Measurements from ENCODE around the gene ZBTB4.

Gene ZBTB4

GRCh38 chr17:7441266-7441665 lies 38.2 kb downstream of the ZBTB4 start:
- no peak for DNase-seq (ENCODE audit: low read depth in 2 of 2)

GRCh38 chr17:7440834-7441195 lies 38.6 kb downstream of the ZBTB4 start:
- no peak for DNase-seq (ENCODE audit: low read depth in 2 of 2)

DNA sequence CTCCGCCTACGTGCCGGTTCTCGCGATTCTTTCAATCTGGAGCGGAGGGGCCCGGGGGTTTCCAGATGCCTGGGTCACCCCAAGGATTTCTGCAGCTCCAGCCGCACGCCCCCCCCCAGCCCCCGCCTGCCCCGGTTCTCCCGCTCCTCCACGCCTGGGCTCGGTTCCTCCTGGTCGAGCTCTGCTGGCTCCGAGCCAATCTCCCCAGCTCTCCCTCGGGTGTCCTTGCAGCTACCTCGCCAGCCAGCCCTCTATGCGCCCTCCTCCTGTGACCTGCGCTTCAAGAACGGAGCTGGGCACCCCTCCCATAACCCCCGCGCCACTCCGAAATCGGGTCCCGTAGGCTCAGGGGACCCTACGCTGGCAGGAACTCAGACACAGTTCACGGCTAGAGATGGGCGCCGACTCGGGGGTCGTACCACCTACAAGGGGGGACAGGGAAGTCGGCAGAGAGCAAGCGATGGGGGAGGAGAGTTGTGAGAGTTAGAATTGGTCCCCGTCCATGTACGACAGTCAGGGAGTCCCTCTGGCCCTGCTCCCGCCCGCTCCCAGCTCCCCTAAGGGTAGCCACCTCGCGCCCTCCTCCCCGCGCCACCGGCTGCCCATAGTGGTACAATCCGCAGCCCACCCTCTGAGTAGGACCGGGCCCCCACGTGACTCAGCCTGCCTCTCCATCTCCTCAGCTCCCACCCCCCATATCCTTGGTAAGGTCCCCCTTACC lies 39.2 kb downstream of the ZBTB4 start:
- no peak for DNase-seq (ENCODE audit: low read depth in 2 of 2)

- DNase-seq (ENCODE audit: low read depth in 2 of 2), result no peak
These were observed 39.8 kb downstream of the ZBTB4 start, which contains the start of gene FGF11 for GRCh38 chr17:7439462-7440112. FGF11 (plus strand) TSS chr17:7439512; CDS start chr17:7439621, 109 bp downstream.

DNA sequence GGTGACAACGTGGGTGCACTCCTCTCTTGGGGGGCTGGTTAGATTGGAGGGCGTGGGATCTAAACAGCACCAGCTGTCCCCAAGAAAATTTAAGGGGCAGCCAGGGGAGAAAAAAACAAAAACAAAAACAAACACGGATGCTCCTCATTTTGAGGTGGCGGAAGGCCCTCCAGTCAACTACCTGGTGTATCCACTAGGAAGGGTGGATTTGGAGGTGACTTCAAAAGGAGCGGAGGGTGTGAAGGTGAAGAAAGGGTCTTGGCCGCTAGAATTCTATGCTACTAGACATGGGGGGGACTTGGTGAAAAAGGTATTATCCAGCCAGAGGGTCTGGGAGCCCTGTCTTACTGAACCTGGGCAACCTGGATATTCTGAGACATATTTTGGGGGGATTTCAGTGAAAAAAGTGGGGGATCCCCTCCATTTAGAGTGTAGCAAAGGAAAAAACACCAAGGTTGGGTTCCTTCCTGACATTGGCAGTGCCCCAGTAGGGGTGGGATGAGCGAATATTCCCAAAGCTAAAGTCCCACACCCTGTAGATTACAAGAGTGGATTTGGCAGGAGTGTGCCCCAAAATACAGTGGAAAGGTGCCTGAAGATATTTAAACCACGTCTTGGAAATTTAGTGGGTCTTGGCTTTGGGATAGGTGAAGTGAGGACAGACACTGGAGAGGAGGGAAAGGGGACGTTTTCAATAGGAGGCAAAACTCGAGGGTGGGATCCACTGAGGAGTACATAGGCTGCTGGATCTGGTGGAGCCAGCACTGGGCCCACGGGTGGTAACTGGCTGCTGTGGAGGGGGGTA lies 40.6 kb downstream of the ZBTB4 start:
- DNase-seq (ENCODE audit: low read depth in 2 of 2), result no peak

GRCh38 chr17:7437950-7438614 lies 41.3 kb downstream of the ZBTB4 start:
- DNase-seq (ENCODE audit: low read depth in 2 of 2), result no peak

GRCh38 chr17:7437369-7437863 lies 42.0 kb downstream of the ZBTB4 start:
- no peak for DNase-seq (ENCODE audit: low read depth in 2 of 2)

DNA sequence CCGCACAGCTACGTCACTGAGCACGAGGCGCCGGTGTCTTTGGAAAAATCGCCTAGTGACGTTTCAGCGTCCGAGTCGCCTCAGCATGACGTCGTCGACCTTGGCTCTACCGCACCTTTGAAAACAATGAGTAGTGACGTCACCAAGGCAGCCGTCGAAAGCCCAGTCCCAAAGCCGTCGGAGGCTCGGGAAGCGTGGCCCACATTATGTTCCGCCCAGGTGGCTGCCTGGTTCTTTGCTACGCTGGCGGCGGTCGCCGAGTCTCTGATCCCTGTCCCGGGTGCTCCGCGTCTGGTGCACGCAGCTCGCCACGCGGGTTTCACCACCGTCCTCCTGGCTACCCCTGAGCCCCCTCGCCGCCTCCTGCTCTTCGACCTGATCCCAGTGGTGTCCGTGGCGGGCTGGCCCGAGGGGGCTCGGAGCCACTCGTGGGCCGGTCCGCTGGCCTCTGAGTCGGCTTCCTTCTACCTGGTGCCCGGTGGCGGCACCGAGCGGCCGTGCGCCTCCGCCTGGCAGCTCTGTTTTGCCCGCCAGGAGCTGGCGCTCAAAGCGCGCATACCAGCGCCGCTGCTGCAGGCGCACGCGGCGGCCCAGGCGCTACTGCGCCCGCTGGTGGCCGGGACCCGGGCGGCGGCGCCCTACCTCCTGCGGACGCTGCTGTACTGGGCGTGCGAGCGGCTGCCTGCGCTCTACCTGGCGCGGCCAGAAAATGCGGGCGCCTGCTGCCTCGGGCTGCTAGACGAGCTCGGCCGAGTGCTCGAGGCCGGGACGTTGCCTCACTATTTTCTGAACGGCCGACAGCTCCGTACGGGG lies 42.7 kb downstream of the ZBTB4 start:
- DNase-seq (ENCODE audit: low read depth in 2 of 2), result no peak

DNA sequence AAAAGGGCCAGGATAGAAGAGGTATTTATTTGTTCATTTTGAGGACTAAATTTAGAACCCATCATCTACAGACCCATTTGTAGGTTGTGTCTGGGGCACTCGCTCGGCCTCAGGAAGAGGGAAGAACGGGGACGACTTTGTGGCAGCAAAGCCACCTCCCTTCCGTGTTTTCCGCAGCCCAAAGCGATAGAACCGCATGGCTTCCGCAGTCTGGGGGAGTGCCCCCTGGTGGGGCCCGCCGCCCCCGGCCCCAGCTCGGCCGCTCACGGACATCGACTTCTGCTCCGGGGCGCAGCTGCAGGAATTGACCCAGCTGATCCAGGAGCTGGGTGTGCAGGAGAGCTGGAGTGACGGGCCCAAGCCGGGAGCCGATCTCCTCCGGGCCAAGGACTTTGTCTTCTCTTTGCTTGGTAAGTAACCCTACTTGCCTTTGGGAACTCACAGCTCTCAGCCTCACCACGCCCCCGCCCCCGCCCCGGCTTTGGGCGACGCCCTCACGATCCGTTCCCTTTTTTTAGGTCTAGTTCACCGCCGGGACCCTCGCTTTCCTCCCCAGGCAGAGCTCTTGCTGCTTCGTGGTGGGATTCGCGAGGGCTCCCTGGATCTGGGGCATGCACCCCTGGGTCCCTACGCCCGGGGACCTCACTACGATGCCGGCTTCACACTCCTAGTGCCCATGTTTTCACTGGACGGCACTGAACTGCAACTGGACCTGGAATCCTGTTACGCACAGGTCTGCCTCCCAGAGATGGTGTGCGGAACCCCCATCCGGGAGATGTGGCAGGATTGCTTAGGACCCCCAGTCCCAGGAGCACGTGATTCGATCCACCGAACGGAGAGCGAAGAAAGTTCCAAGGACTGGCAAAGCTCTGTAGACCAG lies 43.5 kb downstream of the ZBTB4 start:
- no peak for DNase-seq (ENCODE audit: low read depth in 2 of 2)

DNA sequence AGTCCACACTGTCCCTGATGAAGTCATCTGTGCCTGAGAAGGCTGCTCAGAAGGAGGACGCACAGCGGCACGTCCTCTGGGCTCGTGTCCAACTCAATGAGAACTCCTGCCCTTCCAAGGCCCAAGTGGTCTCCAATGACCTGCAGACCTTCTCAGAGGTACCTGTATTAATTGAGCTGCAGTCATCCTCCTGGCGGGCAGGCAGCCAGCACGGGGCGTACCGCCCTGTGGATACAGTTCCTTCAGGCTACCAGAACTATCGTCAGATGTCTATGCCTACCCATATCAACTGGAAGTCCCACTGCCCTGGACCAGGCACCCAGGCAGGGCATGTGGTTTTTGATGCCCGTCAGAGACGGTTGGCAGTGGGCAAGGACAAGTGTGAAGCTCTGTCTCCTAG lies 47.1 kb downstream of the ZBTB4 start:
- no peak for DNase-seq (ENCODE audit: low read depth in 2 of 2)

DNA sequence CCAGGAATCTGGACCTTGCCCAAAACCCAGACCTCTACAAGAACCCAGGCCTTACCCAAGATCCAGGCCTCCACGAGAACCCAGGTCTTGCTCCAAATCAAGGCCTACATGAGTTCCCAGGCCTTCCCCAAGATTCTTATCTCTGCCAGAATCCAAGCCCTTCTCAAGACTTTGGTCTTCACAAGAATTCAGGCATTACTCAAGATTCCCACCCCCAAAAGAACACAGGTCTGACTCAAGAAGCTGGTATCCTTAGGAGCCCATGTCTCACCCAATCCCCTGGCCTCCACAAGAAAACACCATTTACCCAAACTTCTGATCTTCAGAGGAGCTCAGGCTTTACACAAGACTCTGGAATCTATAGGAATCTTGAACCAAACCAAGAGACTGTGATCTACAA lies 48.2 kb downstream of the ZBTB4 start:
- no peak for DNase-seq (ENCODE audit: low read depth in 2 of 2)

DNA sequence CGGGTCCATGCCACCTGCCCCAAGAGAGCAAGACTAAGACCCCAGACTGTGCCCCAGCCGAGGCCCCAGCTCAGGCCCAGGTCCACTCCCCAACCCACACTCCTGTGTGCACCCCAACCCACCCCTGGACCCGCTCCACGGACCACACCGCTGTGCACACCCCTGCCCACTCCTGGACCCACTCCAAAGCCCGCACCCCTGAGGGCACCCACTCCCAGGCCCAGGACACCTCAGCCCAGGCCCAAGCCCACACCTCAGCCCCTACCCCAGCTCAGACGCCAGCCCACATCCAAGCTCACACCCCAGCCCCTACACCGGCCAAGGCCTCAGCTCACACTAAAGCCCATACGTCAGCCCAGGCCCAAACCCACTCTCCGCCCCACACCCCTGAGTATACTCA lies 49.7 kb downstream of the ZBTB4 start:
- DNase-seq (ENCODE audit: low read depth in 2 of 2), result no peak

DNA sequence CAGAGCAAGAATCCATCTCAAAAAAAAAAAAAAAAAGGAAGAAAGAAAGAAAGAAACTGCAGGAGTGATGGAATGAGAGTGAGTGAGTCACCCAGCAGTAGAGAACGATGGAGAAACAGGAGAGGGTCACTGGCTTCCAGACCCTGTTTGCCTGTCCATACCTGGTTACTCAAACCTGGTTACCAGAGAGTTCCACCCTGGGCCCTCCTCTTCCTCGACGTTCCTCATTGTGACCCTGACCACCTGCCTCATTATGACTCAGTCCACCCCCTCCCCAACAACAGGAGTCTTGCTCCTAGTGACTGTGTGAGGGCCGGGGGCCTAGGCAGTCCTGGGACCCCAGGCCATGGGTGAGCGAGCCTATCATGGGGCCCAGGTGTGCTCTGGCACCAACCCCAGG lies 50.9 kb downstream of the ZBTB4 start, which contains the start of gene SPEM3:
TSS of gene SPEM3 (plus strand) at position 301 of the 400 bp plus-strand sequence. CDS start at position 347, 46 bp downstream.
- no peak for DNase-seq (ENCODE audit: low read depth in 2 of 2)

DNA sequence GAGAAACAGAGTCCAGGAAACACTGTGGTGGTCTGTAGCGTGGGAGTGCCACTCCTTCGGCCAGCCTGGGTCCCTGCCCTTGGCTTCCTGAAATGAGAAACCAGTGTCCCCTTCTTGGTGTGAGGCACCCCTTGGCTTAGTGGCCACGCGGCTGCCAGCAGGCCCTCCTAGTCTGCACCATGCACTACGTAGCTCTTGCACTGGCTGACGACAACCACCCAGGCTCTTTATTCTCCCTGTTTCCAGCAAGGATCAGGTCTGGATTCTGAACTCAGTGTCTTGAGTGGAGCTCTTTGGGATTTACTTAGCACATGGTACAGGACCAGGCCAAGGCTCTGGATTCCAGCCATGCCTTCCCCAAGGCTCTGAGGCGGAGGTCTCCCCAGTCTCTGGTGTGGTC lies 51.9 kb downstream of the ZBTB4 start:
- DNase-seq (ENCODE audit: low read depth in 2 of 2), result no peak

- DNase-seq (ENCODE audit: low read depth in 2 of 2), result no peak
These were observed 52.4 kb downstream of the ZBTB4 start for GRCh38 chr17:7426896-7427489.

DNA sequence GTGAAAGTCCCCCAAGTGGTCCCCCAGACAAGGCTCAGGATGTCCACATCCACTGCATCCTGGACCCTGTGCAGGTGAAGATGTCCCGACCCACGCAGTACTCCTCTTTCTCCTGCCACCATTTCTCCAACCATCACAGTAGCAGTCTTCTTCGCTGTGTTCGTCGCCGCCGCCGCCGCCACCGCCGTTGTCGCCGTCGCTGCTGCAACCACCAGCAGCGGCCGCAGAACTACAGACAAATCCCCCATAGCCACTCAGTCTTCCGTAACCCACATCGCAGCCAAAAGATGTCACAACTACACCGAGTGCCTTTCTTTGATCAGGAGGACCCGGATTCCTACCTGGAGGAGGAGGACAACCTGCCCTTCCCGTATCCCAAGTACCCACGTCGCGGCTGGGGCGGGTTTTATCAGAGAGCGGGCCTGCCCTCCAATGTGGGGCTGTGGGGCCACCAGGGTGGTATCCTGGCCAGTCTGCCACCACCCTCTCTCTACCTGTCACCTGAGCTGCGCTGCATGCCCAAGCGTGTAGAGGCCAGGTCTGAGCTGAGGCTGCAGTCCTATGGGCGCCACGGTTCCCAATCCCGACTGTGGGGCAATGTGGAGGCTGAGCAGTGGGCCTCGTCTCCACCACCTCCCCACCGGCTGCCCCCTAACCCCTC lies 53.1 kb downstream of the ZBTB4 start:
- DNase-seq (ENCODE audit: low read depth in 2 of 2), result no peak

DNA sequence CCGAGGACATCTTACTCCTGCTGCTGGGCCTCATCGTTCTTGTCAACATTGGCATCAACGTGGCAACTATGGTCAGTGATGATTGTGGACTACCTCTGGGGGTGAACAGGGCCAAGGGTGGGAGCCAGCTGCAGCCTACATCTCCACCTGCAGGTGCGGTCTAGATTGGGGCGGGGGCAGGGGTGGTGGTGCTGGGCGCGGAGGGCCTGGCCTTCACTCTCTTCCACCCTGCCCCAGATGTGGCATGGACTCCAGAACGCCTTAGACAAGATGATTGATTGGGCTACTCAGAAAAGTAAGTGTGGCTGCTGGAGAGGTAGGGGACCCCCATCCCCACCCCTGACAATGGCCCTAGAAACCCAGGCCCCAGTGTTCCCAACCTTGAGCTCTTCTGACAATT lies 53.7 kb downstream of the ZBTB4 start:
- no peak for DNase-seq (ENCODE audit: low read depth in 2 of 2)

DNA sequence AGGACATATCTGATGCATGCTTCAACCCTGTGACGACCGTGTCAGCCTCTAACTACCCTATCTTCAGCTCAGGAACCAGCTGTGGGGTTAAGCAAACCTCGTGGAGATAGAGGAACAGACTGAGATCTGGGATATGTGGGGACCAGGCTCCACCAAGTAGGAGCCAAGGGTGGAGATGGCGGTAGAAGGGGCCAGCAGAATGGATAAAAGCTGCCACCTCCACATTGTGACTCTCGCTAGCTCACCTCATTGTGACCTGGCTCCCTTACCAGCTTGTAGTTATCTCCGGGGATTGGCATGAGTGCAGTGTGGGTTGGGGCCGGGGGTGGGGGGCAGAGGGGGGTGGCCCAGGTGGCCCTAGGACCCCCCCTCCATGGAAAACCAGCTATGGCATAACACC lies 54.1 kb downstream of the ZBTB4 start, which contains the start of gene SPEM2:
TSS of gene SPEM2 (plus strand) at position 301 of the 400 bp plus-strand sequence. CDS start at position 374, 73 bp downstream.
- DNase-seq (ENCODE audit: low read depth in 2 of 2), result no peak

DNA sequence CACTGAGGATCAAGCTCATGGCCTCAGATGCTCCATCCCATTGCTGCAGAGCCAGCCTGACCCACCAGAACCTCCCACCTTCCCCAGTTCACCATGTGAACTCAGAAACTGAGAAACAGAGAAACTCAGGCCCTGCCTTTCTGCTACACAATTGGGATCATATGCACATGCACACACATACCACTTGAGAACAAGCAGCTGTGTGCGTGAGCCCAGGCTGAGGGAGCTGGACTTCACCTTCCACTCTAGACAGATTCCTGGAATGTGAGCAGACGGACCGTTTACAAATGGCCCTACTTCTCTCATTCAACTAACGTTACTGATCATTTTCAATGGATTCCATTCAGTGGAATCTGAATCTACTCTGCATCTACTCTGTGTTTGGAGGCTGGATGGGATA lies 55.8 kb downstream of the ZBTB4 start:
- DNase-seq (ENCODE audit: low read depth in 2 of 2), result no peak
